GM10847 (cell line): ENCODE measurements around the gene HMGB2.

Experiments used
- POLR2A ChIP-seq: IDR thresholded peaks from 2 replicates; pipeline ENCODE4 v1.6.1; 2011; ENCODE audit not compliant: insufficient read length; ENCODE audit errors: extremely low read depth

The HMGB2 gene

GRCh38 chr4:173281406-173282255 lies 52.5 kb downstream of the HMGB2 start:
- TF ChIP-seq POLR2A = no peak
